HG02642 (cell line): ENCODE data around the gene HEMGN.
"Not testable (repeated sequence)": the region's sequence is repeated elsewhere in the genome, so short reads cannot be mapped to it uniquely, and the experiment has no call there.

Experiments
- ATAC-seq: cut with Tn5 transposase; IDR thresholded peaks from one replicate; pipeline ENCODE4 v1.9.1; 2021; ENCODE audit warnings: mild to moderate bottlenecking; ENCODE audit not compliant: unreplicated experiment, poor library complexity

HEMGN gene

GRCh38 chr9:97938081-97938644, at the start of gene HEMGN:
Gene HEMGN, minus strand, starts transcription at chr9:97938172. Its CDS starts 36 bp downstream, at chr9:97938136.
- ATAC-seq = peak; percentile 62

- ATAC-seq = no peak
Observed at GRCh38 chr9:97987487-97987886, 49.5 kb upstream of the HEMGN start.

- ATAC-seq = no peak
Observed at GRCh38 chr9:97985058-97985861, 47.3 kb upstream of the HEMGN start.

GRCh38 chr9:97984188-97985057, 46.5 kb upstream of the HEMGN start:
- peak; percentile 40 for ATAC-seq

GRCh38 chr9:97983589-97984187, 45.7 kb upstream of the HEMGN start:
- ATAC-seq = peak; percentile 20

- peak; percentile 68 for ATAC-seq
Observed at GRCh38 chr9:97982683-97983588, 45.0 kb upstream of the HEMGN start, which contains the start of gene ANP32B. Gene ANP32B, plus strand, starts transcription at chr9:97983341. Its CDS starts 215 bp downstream, at chr9:97983556.

GRCh38 chr9:97981846-97982682, 44.1 kb upstream of the HEMGN start:
- ATAC-seq = no peak

GRCh38 chr9:97980918-97981845, 43.2 kb upstream of the HEMGN start:
- ATAC-seq = no peak

GRCh38 chr9:97980479-97980803, 42.5 kb upstream of the HEMGN start:
- ATAC-seq = no peak

GRCh38 chr9:97979788-97980478, 42.0 kb upstream of the HEMGN start:
- no peak for ATAC-seq

GRCh38 chr9:97978371-97979130, 40.6 kb upstream of the HEMGN start:
- no peak for ATAC-seq

- not testable (repeated sequence) for ATAC-seq
Observed at GRCh38 chr9:97976633-97977032, 38.7 kb upstream of the HEMGN start.

GRCh38 chr9:97975376-97975775, 37.4 kb upstream of the HEMGN start:
- no peak for ATAC-seq

GRCh38 chr9:97972753-97973152, 34.8 kb upstream of the HEMGN start:
- ATAC-seq = no peak

- ATAC-seq = no peak
Observed at GRCh38 chr9:97970165-97970564, 32.2 kb upstream of the HEMGN start.

GRCh38 chr9:97969014-97969413, 31.0 kb upstream of the HEMGN start:
- no peak for ATAC-seq
